Measurements from ENCODE around the gene CDC42EP1.
"Not testable (repeated sequence)": the region's sequence is repeated elsewhere in the genome, so short reads cannot be mapped to it uniquely, and the experiment has no call there.

Gene CDC42EP1

GRCh38 chr22:37534445-37534844 lies 25.8 kb upstream of the CDC42EP1 start:
- no peak for DNase-seq (ENCODE audit: low read depth)

- DNase-seq (ENCODE audit: low read depth), result no peak
Measured at GRCh38 chr22:37535159-37535558, 25.1 kb upstream of the CDC42EP1 start.

GRCh38 chr22:37538590-37539357 lies 21.5 kb upstream of the CDC42EP1 start:
- peak; percentile 73 for DNase-seq (ENCODE audit: low read depth)

- not testable (repeated sequence) for DNase-seq (ENCODE audit: low read depth)
Measured at GRCh38 chr22:37539790-37540189, 20.5 kb upstream of the CDC42EP1 start.

- DNase-seq (ENCODE audit: low read depth), result not testable (repeated sequence)
Measured at GRCh38 chr22:37542416-37542815, 17.9 kb upstream of the CDC42EP1 start.

- no peak for DNase-seq (ENCODE audit: low read depth)
Measured at GRCh38 chr22:37542959-37543358, 17.3 kb upstream of the CDC42EP1 start.

- no peak for DNase-seq (ENCODE audit: low read depth)
Measured at GRCh38 chr22:37544955-37545702, 15.2 kb upstream of the CDC42EP1 start.

GRCh38 chr22:37545703-37546436 lies 14.4 kb upstream of the CDC42EP1 start:
- peak; percentile 65 for DNase-seq (ENCODE audit: low read depth)

- no peak for DNase-seq (ENCODE audit: low read depth)
Measured at GRCh38 chr22:37546437-37547250, 13.6 kb upstream of the CDC42EP1 start.

- no peak for DNase-seq (ENCODE audit: low read depth)
Measured at GRCh38 chr22:37547251-37547741, 13.0 kb upstream of the CDC42EP1 start.

GRCh38 chr22:37549704-37550059 lies 10.6 kb upstream of the CDC42EP1 start:
- DNase-seq (ENCODE audit: low read depth), result no peak

- not testable (repeated sequence) for DNase-seq (ENCODE audit: low read depth)
Measured at GRCh38 chr22:37550921-37551320, 9.4 kb upstream of the CDC42EP1 start.

GRCh38 chr22:37551981-37552380 lies 8.3 kb upstream of the CDC42EP1 start:
- DNase-seq (ENCODE audit: low read depth), result no peak

GRCh38 chr22:37552524-37553163 lies 7.6 kb upstream of the CDC42EP1 start:
- no peak for DNase-seq (ENCODE audit: low read depth)

- DNase-seq (ENCODE audit: low read depth), result no peak
Measured at GRCh38 chr22:37553725-37554124, 6.6 kb upstream of the CDC42EP1 start.

- DNase-seq (ENCODE audit: low read depth), result no peak
Measured at GRCh38 chr22:37555029-37555428, 5.3 kb upstream of the CDC42EP1 start.

GRCh38 chr22:37556710-37557109 lies 3.6 kb upstream of the CDC42EP1 start:
- no peak for DNase-seq (ENCODE audit: low read depth)

GRCh38 chr22:37557321-37558001 lies 2.8 kb upstream of the CDC42EP1 start:
- DNase-seq (ENCODE audit: low read depth), result no peak

- no peak for DNase-seq (ENCODE audit: low read depth)
Measured at GRCh38 chr22:37558815-37559214, 1.5 kb upstream of the CDC42EP1 start.

GRCh38 chr22:37559521-37559900 lies 769 bp upstream of the CDC42EP1 start:
- DNase-seq (ENCODE audit: low read depth), result no peak

All from non-pigmented ciliary epithelial cell (primary cell).